GM12892 (cell line): ENCODE measurements around the gene DHX58.

ENCODE experiments used
- POLR2A ChIP-seq: IDR thresholded peaks from 2 replicates; pipeline ENCODE4 v1.6.1; 2011; ENCODE audit warnings: low read depth, low read length, control low read depth
- POLR2AphosphoS5 ChIP-seq: IDR thresholded peaks from 2 replicates; pipeline ENCODE4 v1.6.1; 2011; ENCODE audit warnings: low read depth, low read length, control low read depth
- TAF1 ChIP-seq: IDR thresholded peaks from 2 replicates; pipeline ENCODE4 v1.6.1; 2011; ENCODE audit warnings: low read depth, mild to moderate bottlenecking, control low read depth, low read length, borderline replicate concordance

GRCh38 chr17:42146911-42147607, 34.5 kb upstream of the DHX58 start:
- TF ChIP-seq POLR2AphosphoS5 = no peak
- no peak for TF ChIP-seq POLR2A
- TF ChIP-seq TAF1 = no peak
